NCI-H1436 (cell line): ENCODE measurements around the gene SHKBP1.
"Not testable (repeated sequence)": the region's sequence is repeated elsewhere in the genome, so short reads cannot be mapped to it uniquely, and the experiment has no call there.

ENCODE experiments used
- DNase-seq: peaks from one replicate; lab custom pipeline; 2025; lab: John Stamatoyannopoulos, UW

Gene SHKBP1

GRCh38 chr19:40555978-40556689, 20.5 kb upstream of the SHKBP1 start:
- DNase-seq, result no peak

GRCh38 chr19:40556953-40557530, 19.6 kb upstream of the SHKBP1 start:
- DNase-seq, result no peak

DNA sequence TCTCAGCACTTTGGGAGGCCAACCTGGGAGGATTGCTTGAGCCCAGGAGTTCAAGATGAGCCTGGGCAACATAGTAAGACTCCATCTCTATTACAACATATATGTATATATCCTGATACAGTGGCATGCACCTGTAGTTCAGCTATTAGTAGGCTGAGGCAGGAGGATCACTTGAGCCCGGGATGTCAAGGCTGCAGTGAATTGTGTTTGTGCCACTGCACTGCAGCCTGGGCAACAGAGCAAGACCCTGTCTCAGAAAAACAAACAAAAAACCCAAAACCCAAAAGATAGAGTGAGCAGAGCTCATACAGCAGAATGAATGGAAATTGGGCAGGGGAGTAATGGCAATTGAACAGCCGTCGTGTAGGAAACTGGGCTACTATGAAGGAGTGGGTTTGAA, 17.3 kb upstream of the SHKBP1 start:
- DNase-seq, result no peak

DNA sequence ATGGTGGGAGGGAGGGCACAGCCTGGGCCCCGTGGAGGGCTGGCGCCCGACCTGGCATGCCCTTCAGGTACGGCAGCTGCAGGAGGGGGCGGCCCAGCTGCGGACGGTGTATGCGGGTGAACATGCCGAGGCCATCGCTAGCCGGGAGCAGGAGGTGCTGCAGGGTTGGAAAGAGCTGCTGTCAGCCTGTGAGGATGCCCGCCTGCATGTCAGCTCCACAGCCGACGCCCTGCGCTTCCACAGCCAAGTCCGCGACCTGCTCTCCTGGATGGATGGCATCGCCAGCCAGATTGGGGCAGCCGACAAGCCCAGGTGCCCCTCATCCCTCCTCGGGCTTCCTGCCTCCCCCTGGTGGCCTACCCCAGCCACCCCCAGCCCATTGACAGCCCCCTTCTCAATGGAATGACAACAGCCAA, 16.6 kb upstream of the SHKBP1 start:
- DNase-seq, result no peak

- no peak for DNase-seq
These were observed 14.7 kb upstream of the SHKBP1 start for GRCh38 chr19:40561947-40562346.

DNA sequence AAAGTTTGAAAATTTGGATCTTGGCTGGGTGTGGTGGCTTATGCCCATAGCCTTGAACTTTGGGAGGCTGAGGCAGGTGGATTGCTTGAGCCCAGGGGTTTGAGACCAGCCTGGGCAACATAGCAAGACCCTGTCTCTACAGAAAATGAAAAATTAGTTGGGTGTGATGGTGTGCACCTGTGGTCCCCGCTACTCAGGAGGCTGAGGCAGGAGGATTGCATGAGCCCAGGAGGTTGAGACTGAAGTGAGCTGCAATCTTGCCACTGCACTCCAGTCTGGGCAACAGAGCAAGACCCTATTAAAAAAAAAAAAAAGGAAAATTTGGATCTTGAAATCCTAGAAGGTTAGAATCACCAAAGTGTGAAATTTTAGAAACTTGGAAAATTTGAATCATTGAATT, 12.1 kb upstream of the SHKBP1 start:
- DNase-seq, result not testable (repeated sequence)

- DNase-seq, result no peak
These were observed 11.3 kb upstream of the SHKBP1 start for GRCh38 chr19:40565355-40565754.

- DNase-seq, result no peak
These were observed 10.7 kb upstream of the SHKBP1 start for GRCh38 chr19:40565910-40566495.

DNA sequence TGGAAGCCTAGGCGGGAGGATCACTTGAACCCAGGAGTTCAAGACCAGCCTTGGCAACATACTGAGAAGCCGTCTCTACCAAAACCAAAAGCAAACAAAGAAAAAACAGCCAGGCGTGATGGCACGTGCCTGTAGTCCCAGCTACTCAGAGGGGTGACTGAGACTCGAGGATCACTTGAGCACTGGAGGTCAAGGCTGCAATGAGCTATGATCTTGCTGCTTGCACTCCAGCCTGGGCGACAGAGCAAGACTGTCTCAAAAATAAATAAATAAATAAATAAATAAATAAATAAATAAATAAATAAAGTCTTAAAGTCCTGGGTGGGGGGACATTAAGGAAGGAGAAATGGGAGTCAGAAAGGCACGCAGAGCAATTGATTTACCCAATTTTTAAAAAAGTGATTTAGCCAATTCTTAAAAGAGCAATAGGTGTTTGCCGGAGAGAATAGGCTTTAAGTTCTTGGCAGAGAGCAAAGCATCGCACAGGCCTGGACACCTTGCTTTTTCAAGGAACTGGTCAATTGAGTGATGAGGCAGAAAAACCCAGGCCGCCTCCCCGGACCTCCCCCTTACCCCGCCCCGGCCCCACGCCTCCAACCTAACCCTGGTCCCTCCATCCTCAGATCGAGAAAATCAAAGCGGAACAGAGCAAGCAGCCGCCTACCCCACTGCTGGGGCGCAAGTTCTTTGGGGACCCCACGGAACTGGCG, 9.5 kb upstream of the SHKBP1 start:
- no peak for DNase-seq

DNA sequence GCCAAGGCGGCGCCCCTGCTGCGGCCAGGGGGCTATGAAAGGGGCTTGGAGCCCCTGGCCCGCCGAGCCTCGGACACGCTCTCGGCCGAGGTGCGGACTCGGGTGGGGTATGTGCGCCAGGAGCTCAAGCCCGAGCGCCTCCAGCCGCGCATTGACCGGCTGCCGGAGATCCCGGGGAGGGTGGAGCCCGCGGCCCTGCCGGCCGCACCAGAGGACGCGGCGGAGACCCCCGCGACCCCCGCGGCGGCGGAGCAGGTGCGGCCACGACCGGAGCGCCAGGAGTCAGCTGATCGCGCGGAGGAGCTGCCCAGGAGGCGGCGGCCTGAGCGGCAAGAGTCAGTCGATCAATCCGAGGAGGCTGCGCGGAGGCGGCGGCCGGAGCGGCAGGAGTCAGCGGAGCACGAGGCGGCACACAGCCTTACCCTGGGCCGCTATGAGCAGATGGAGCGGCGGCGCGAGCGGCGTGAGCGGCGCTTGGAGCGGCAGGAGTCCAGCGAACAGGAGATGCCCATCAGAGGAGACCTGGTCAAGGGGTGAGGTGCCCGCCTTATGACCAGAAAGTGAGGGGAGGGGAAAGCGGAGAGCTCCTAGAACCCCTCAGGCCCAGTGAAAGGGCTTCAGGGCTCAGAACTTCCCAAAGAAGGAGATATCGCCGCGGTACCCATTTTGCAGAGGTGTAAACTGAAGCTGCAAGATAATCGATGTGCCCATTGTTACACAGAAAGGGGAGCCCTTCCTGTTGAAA, 8.8 kb upstream of the SHKBP1 start:
- DNase-seq, result no peak

DNA sequence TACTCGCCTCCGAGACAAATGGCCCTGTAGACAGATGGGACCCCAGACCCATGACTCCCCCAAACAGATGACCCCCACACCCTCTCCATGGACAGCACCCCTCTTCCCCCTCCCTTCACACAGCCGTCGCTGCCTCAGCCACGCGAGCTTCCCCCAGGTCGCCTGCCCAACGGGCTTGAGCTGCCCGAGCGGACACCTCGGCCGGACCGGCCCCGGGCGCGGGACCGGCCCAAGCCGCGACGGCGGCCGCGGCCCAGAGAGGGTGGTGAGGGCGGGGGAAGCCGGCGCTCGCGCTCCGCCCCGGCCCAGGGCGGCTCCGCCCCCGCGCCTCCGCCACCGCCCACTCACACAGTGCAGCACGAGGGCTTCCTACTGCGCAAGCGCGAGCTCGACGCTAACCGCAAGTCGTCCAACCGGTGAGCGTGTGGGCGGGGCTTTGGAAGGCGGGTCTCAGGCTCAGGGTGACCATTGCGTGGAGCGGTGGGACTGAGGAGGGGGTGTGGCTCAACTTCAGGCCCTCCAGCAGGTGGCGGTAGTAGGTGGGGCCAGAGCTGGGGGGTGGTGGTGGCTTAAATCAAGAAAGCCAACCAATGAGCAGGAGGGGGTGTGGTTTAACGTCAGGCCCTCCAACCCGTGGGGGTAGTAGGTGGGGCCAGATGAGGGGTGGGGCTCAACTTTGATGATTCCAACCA, 6.2 kb upstream of the SHKBP1 start:
- DNase-seq, result peak; percentile 99

GRCh38 chr19:40571005-40571318, 5.7 kb upstream of the SHKBP1 start:
- no peak for DNase-seq

DNA sequence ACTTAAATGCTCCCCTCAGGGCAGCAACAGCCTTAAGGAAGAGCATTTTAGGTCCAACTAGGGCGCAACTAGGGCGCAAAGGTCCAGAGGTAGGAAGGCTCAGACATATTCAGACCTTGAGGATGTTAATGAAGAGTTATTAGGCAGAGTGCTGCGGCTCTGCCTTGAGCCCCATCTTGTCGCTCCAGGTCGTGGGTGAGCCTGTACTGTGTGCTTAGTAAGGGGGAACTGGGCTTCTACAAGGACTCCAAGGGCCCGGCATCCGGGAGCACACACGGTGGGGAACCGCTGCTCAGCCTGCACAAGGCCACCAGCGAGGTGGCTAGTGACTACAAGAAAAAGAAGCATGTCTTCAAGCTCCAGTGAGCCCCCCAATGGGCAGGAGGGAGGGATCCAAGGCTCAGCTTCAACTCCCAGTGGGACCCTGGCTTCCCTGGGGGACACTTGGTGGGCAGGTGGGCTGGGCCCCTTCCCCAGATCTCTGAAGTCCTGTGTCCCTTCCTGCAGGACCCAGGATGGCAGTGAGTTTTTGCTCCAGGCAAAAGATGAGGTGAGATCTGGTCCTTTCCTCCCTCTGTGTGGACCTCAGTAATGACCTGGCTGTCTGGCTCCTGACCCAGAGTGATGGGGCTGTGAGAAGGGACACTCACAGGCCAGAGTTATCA, 4.7 kb upstream of the SHKBP1 start:
- no peak for DNase-seq

DNA sequence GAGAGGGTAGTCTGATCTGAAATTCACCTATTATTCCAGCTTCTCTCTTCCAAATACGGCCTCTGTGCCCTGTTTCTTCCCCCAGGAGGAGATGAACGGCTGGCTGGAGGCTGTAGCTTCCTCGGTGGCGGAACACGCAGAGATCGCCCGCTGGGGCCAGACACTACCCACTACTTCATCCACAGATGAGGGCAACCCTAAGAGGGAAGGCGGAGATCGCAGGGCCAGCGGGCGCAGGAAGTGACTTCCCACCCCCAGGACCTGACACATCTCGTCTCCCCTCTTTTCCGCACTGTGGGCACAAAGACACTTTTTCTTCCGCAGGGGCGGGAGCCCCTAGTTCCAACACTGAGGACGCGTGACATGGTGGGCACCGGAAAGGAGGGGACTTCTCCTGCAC, 1.3 kb upstream of the SHKBP1 start:
- DNase-seq, result no peak

GRCh38 chr19:40576151-40576584, 505 bp upstream of the SHKBP1 start:
- DNase-seq, result peak; percentile 36

DNA sequence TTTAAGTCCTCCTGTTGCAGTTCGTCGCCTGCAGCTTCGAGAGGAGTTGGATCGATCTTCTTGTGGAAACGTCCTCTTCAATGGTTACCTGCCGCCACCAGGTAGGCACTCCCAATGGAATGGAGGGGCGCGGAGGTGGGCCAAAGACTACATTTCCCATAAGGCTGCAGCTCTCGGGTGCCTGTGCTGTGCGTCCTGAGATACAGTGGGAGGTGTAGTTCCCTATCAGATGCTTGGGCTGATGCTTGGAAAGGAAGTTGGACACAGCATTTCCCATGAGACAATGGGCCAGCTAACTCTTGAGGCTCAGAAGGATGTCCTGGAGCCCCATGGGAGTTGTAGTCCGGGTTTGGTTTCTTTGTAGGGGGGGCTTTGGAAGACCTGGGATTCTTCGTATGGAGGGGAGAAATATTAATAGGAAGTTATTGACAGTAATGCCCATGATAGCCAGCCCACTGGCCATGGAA, 1.8 kb downstream of the SHKBP1 start:
- peak; percentile 5 for DNase-seq

GRCh38 chr19:40580619-40581018, 3.9 kb downstream of the SHKBP1 start:
- DNase-seq, result no peak

DNA sequence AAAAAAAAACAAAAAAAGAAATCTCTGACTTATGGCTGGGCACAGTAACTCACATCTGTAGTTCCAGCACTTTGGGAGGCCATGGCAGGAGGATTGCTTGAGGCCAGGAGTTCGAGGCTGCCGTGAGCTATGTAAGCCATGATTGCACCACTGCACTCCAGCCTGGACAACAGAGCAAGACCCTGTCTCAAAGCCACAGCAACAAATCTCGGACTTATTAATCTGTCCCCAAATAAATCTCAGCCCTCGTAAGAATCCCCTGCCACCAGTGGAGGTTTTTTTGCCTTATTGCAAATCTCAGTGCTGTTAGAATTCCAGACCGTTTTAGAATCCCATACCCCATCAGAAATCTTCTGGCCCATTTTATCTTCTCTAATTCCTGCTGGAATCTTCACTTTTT, 4.9 kb downstream of the SHKBP1 start:
- no peak for DNase-seq

DNA sequence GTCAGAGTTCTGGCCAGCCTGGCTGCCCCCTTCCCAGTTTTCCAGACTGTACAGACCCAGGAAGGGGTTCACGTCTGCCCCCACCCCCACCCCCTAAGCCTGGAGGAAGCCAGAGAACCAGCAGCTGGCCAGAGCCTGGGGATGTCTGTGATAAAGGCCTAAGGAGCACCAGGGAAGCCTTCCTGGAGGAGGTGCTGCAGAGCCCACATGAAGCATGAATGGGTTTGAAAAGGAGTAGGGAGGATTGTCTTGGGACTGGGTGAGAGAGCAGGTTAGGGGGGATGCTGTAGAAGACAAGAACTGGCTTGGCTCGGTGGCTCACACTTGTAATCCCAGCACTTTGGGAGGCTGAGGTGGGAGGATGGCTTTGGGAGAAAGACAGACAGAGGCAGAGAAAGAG, 5.8 kb downstream of the SHKBP1 start:
- no peak for DNase-seq

GRCh38 chr19:40583283-40583682, 6.6 kb downstream of the SHKBP1 start:
- no peak for DNase-seq

DNA sequence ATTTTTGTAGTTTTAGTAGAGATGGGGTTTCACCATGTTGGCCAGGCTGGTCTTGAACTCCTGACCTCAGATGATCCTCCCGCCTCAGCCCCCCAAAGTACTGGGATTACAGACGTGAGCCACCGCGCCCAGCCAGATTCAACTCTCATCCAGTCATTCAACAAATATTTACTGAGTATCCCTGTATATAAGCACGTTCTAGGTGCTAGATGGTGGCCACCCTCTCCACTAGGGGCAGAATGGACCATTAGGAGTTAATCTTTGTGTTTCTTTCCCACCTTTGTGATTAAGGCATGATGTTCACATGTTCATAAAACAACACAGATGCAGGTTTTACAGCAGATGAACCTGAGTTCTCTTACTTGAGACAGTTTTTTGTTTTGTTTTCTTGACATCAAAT, 7.3 kb downstream of the SHKBP1 start:
- DNase-seq, result no peak
